HG02642 (cell line): Measurements from ENCODE around the gene MACO1.

Source experiments
- ATAC-seq: cut with Tn5 transposase; IDR thresholded peaks from one replicate; pipeline ENCODE4 v1.9.1; 2021; ENCODE audit warnings: mild to moderate bottlenecking; ENCODE audit not compliant: unreplicated experiment, poor library complexity

MACO1 gene

GRCh38 chr1:25519624-25520023, 88.9 kb downstream of the MACO1 start:
- no peak for ATAC-seq

- no peak for ATAC-seq
These were observed 89.9 kb downstream of the MACO1 start for GRCh38 chr1:25520446-25521061.

GRCh38 chr1:25522031-25522655, 91.4 kb downstream of the MACO1 start:
- no peak for ATAC-seq

GRCh38 chr1:25523542-25523941, 92.8 kb downstream of the MACO1 start:
- no peak for ATAC-seq

- no peak for ATAC-seq
These were observed 94.1 kb downstream of the MACO1 start for GRCh38 chr1:25524568-25525360.

- no peak for ATAC-seq
These were observed 94.6 kb downstream of the MACO1 start for GRCh38 chr1:25525361-25525688.

- no peak for ATAC-seq
These were observed 96.1 kb downstream of the MACO1 start for GRCh38 chr1:25526753-25527152.

GRCh38 chr1:25527226-25527846, 96.6 kb downstream of the MACO1 start:
- no peak for ATAC-seq

GRCh38 chr1:25527946-25528595, 97.4 kb downstream of the MACO1 start:
- ATAC-seq, result no peak

GRCh38 chr1:25528881-25529517, 98.3 kb downstream of the MACO1 start:
- no peak for ATAC-seq

GRCh38 chr1:25529518-25530185, 99.0 kb downstream of the MACO1 start:
- ATAC-seq, result no peak

- ATAC-seq, result no peak
These were observed 99.7 kb downstream of the MACO1 start for GRCh38 chr1:25530186-25531081.

- no peak for ATAC-seq
These were observed 100.4 kb downstream of the MACO1 start for GRCh38 chr1:25531082-25531461.

GRCh38 chr1:25532970-25533369, 102.3 kb downstream of the MACO1 start:
- no peak for ATAC-seq

- no peak for ATAC-seq
These were observed 103.2 kb downstream of the MACO1 start for GRCh38 chr1:25533775-25534409.

GRCh38 chr1:25534410-25534788, 103.7 kb downstream of the MACO1 start:
- ATAC-seq, result no peak

- no peak for ATAC-seq
These were observed 105.4 kb downstream of the MACO1 start for GRCh38 chr1:25536124-25536523.

GRCh38 chr1:25537153-25537831, 106.6 kb downstream of the MACO1 start:
- no peak for ATAC-seq
